Thymus (tissue), 11 donors: ENCODE results near the gene TRIL. TPM values are rescaled to one million over a fixed set of nuclear protein-coding genes. Genes with fewer than 3 reads are reported as not detected.

Experiments
- DNase-seq, 9 donors: peaks; one replicate each; pipeline ENCODE4 v3.0.0-alpha.2; 2013; ENCODE audit warnings: low spot score in 9 of 9, low read depth in 6 of 9, missing footprints in 1 of 9
- H3K27ac ChIP-seq, 2 donors: one replicate each; pipeline ENCODE4 v1.5.1; 2013; ENCODE audit warnings: control low read depth in 1 of 2, low read depth in 1 of 2, low read length in 1 of 2, mild to moderate bottlenecking in 1 of 2, moderate library complexity in 1 of 2
- H3K27me3 ChIP-seq, 2 donors: one replicate each; pipeline ENCODE4 v1.5.1; 2013; ENCODE audit warnings: low read length in 1 of 2; ENCODE audit not compliant: control insufficient read depth in 2 of 2, insufficient read depth in 1 of 2
- H3K36me3 ChIP-seq, 2 donors: one replicate each; pipeline ENCODE4 v1.5.1; 2013; ENCODE audit warnings: low read length in 1 of 2, mild to moderate bottlenecking in 1 of 2, moderate library complexity in 1 of 2; ENCODE audit not compliant: control insufficient read depth in 2 of 2, insufficient read depth in 2 of 2
- H3K4me1 ChIP-seq, 2 donors: one replicate each; pipeline ENCODE4 v1.5.1; 2013; ENCODE audit warnings: low read length in 2 of 2; ENCODE audit not compliant: control insufficient read depth in 2 of 2, insufficient read depth in 2 of 2
- H3K4me3 ChIP-seq, 2 donors: one replicate each; pipeline ENCODE4 v1.5.1; 2013; ENCODE audit warnings: low read length in 2 of 2, control low read depth in 1 of 2, mild to moderate bottlenecking in 1 of 2
- H3K9me3 ChIP-seq, 2 donors: one replicate each; pipeline ENCODE4 v1.5.1; 2013; ENCODE audit warnings: low read length in 1 of 2, mild to moderate bottlenecking in 1 of 2; ENCODE audit not compliant: control insufficient read depth in 2 of 2, insufficient read depth in 1 of 2
- WGBS: extraction: QIAGEN DNeasy Blood & Tissue Kit; methylation state at CpG from one replicate; pipeline ENCODE4 v1.1.7; 2013; 5-methylcytosine and 5-hydroxymethylcytosine counted together
- polyA plus RNA-seq: library from polyadenylated mRNA; stranded (reverse); fragments of 200-250 nt; gene quantifications from one replicate; pipeline ENCODE4 v1.2.3, GENCODE V29; 2013
- total RNA-seq: library from RNA; stranded (reverse); fragments of 120-200 nt; gene quantifications from one replicate; pipeline ENCODE4 v1.2.4, GENCODE V29; 2013
- donor health status: healthy.

TRIL gene
- total and polyA plus RNA-seq, 2 donors = 0.32 to 0.99 TPM

DNA sequence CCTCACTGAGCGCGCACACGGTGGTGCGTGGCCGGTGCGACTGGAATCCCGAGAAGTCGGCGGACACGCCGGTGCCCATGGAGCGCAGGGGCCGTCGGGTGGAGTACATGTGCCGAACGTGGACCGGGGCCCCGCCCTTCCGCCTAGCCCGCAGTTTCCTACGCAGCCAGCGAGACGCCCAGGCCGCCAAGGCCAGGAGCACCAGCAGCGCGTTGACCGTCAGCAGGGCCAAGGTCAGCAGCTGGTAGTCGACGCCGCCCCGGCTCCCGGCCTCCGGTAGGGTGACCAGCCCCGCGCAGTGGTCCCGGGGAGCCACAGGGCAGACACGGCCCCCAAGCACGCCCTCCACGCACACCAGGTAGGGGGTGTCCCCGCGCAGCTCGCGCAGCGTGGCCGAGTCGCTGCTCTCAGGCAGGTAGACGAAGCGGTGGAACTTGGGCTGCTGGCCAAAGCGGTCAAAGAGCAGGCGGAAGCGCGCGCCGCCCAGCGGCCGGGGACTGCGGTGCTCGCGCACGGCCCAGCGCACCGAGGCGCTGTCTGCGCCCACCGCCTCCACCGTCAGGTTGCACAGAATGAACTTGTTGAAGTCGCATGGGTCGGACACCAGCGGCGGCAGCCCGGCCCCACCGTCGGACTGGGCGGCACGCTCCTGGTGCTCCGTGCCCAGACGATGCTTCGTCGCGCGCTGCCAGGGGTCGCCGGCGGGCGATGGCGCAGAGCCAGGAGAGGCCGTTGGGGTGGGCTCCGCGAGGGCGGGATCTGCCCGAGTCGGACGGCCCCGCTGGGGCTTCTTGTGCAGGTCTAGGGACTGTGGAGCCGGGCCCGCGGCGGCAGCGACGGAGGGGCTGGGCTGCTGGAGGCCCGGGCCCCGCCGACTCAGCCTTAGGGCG is 2.2 kb downstream of the TRIL start:
- DNase-seq = peak in 4 of 9 donors; percentile 23 to 52 (median 46)
- WGBS = 2% methylated on average over 104 of the region's 104 CpGs
- H3K36me3 ChIP-seq = no peaks in the 10 kb centered on the region
- peaks cover 0 to 16% of the 10 kb centered on the region in 2 donors for H3K9me3 ChIP-seq
- H3K4me1 ChIP-seq = peaks cover 13 to 38% of the 10 kb centered on the region in 2 donors
- H3K27me3 ChIP-seq = peaks cover 54 to 84% of the 10 kb centered on the region in 2 donors
- peak overlapping the region; percentile 10 to 37 for H3K4me3 ChIP-seq
- no peak overlapping the region for H3K27ac ChIP-seq

DNA sequence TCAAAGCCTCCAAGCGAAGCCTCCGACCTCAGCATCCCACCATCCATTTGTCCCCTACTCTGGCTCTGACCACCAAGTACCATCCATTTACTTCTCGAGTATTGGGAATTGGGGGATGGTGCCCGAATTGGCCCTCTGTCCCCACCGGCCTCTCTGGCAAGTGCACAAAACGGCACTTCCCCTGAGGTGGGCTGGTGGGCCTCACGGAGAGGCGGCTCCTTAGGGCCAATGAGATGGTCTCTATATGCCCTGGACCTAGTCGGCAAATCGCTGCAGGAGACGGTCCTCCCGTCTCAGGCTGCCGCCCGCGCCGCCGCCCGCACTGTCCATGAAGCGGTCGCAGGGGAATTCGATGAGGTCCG is 2.8 kb downstream of the TRIL start:
- WGBS = 28% methylated on average over 22 of the region's 22 CpGs
- Histone ChIP-seq H3K36me3 (no peaks in the 10 kb centered on the region), H3K4me3 (peak overlapping the region; percentile 10 to 37), H3K9me3 (peaks cover 0 to 16% of the 10 kb centered on the region in 2 donors), H3K27ac (no peak overlapping the region), H3K4me1 (peaks cover 13 to 38% of the 10 kb centered on the region in 2 donors), H3K27me3 (peaks cover 52 to 79% of the 10 kb centered on the region in 2 donors)
- DNase-seq = no peak

DNA sequence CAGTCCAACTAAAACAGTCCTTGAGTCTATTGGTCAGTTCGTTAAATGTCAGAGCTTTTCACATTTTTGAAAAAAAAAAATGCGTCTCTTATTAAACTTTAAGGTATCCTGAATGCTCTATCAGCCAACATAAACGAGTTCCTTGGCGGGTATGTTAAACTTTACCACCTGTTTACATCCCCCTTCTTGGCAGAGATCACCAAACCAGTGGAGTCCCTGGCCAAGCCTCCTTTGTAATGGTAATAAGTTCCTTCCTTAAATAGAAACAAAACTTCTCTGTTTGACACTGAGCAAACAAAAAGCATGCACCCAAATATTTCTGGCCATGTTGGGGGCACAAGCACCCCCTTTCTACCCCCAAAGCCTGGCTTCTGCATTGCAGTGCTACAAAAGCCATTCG is 3.2 kb downstream of the TRIL start:
- peaks cover 52 to 75% of the 10 kb centered on the region in 2 donors for H3K27me3 ChIP-seq
- H3K27ac ChIP-seq = no peak overlapping the region
- no peaks in the 10 kb centered on the region for H3K36me3 ChIP-seq
- H3K4me3 ChIP-seq = no peak overlapping the region
- DNase-seq = no peak
- H3K4me1 ChIP-seq = peaks cover 13 to 38% of the 10 kb centered on the region in 2 donors
- peaks cover 0 to 16% of the 10 kb centered on the region in 2 donors for H3K9me3 ChIP-seq
- WGBS = 69% methylated on average over 5 of the region's 5 CpGs

DNA sequence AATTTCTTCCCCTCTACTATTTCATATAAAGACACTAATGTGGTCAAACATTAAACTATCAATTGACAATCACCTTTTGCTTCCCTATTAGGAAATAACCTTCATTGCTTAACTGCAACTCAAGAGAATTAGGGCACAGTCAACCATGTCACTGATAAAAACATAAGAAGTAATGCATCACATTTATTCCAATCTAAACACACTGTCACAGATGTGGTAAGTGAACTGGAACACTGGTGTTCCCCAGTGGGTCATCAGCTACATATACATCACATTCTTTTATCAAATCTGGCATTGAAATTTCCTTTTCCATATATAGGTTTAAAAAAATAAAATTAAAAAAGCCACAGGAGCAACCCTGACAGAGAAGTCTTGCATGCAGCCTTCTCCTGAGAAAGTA is 3.7 kb downstream of the TRIL start:
- Histone ChIP-seq H3K27ac (no peak overlapping the region), H3K4me1 (peaks cover 13 to 38% of the 10 kb centered on the region in 2 donors), H3K4me3 (no peak overlapping the region), H3K27me3 (peaks cover 51 to 71% of the 10 kb centered on the region in 2 donors), H3K36me3 (no peaks in the 10 kb centered on the region), H3K9me3 (peaks cover 0 to 16% of the 10 kb centered on the region in 2 donors)
- DNase-seq = no peak

DNA sequence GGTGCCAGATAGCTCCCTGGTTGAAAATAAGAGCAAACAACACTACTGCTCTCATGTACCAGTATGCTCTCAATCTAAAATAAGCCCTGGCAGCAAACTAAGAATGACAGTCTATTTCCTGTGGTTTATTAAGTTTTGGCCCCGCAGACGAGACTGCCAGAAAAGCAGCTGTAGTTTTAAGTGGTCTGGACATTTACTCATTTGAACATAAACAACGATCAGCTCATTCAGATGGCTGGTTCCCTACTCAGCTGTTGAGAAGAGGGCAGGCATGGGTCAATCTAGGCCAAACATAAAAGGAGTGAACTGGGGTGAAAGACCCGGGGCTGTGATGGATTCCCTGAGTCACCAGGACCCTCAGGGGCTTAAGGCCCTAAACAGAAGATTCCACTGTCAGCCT is 4.5 kb downstream of the TRIL start:
- 48% methylated on average over 4 of the region's 4 CpGs for WGBS
- Histone ChIP-seq H3K27me3 (peaks cover 42 to 62% of the 10 kb centered on the region in 2 donors), H3K36me3 (no peaks in the 10 kb centered on the region), H3K4me3 (no peak overlapping the region), H3K4me1 (peaks cover 13 to 34% of the 10 kb centered on the region in 2 donors), H3K27ac (no peak overlapping the region), H3K9me3 (peaks cover 0 to 14% of the 10 kb centered on the region in 2 donors)
- DNase-seq = no peak

DNA sequence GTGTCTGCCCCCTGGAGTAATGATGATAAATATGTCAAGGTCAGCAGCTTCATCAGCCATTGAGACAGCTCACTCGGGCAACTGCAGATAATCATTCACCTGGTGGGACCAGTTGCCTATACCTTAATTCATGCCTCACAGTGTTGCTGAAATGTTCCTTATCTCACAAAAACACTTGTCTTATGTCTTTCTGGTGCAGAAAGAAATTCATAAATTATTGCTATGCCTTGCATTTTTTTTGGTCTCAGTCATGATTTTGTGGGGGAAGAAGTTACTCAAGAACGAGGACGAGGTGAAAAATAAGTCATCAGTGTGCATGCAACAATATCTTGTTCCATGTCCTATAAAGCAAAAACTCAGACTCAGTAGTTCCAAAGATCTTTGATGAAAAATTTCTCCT is 16.0 kb downstream of the TRIL start:
- Histone ChIP-seq H3K36me3 (no peaks in the 10 kb centered on the region), H3K27me3 (no peaks in the 10 kb centered on the region), H3K9me3 (no peaks in the 10 kb centered on the region), H3K4me1 (no peaks in the 10 kb centered on the region), H3K27ac (no peak overlapping the region), H3K4me3 (no peak overlapping the region)
- 74% methylated on average over 3 of the region's 3 CpGs for WGBS
- no peak for DNase-seq

DNA sequence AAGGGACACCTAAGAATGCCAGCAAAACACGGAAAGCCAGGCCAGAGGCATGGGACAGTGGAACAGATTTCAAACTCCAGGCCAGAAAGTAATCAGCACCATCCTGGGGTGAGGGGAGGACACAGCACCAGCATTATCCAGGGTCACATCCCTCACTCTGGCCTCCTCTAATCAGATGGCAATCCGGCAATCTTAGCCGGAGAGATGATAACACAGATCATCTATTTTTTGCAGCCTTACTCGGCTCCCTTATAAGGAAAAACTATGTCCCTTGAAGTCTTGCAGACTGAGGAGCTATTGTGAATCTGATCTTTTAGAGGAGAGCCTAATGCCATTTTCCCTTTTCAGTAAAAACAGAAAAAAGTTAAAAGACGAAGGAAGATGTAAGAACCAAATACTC is 16.5 kb downstream of the TRIL start:
- DNase-seq = no peak

DNA sequence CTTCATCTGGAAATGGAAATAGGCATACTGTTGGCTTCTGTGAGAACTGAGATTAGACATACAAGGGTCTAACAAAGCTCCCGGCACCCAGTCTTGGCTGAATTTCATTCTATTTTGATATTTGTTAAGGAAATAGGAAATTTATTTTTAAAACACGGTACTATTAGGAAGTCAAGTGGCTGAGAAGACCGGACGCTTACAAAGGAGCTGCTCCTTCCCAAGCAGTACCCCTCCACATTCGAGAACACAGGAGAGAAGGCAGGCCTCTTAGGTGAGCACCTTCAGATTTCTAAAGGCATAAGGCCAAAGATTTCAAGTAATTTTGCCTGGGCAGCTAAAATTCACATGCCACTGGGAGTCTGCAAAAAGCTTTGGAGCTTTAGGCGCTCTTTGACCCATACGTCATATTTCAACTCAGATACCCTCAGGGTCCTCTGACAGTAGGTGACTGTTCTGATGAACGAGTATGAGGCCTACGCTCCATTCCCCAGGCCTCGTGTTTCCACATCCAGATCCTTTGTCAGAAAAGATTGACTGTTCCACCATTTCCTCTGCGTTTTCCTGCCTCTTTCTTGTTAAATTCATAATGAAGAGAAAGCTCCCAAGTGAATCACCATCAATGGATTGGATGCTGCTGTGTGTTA is 17.3 kb downstream of the TRIL start:
- 96% methylated on average over 11 of the region's 11 CpGs for WGBS
- no peaks in the 10 kb centered on the region for H3K4me1 ChIP-seq
- no peaks in the 10 kb centered on the region for H3K9me3 ChIP-seq
- no peak for DNase-seq
- H3K27ac ChIP-seq = no peak overlapping the region
- H3K36me3 ChIP-seq = no peaks in the 10 kb centered on the region
- H3K4me3 ChIP-seq = no peak overlapping the region
- no peaks in the 10 kb centered on the region for H3K27me3 ChIP-seq

More for the DNA sequence above, 16.5 kb downstream of the TRIL start:
- no peaks in the 10 kb centered on the region for H3K4me1 ChIP-seq
- WGBS = 98% methylated on average over 5 of the region's 5 CpGs
- H3K36me3 ChIP-seq = no peaks in the 10 kb centered on the region
- H3K27me3 ChIP-seq = no peaks in the 10 kb centered on the region
- H3K4me3 ChIP-seq = no peak overlapping the region
- no peak overlapping the region for H3K27ac ChIP-seq
- no peaks in the 10 kb centered on the region for H3K9me3 ChIP-seq

DNA sequence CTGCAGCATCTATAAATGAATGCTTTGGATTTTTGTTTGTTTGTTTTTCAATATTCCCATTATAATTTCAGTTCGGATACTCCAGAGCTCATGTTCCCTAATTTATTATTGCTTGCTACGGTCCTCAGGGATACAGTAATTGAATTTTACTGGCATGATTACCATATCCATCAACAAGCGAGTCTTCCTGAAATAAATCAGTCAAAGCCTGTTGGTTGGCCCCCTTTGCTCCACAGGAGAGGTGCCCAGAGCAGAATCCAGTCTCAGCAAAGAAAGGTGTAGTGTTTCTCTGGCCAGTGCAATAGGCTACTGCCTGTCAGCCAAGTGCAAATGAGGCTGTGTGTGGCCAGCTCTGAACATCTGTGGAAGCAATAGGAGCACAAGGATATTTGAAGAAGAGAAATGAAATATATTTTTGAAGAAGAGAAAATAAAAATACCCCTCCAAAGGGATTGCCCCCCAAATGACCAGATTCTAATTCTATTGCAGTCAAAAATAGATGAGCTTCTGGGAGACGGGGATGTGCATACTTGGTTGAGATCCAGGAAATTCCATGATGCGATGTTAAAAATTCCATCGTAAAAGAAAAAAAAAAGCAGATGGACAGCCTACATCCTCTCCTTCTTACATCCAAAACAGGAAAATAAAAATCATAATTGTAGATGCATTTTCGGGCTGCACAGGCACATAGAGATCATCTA is 18.1 kb downstream of the TRIL start:
- Histone ChIP-seq H3K4me3 (no peak overlapping the region), H3K27ac (no peak overlapping the region), H3K36me3 (no peaks in the 10 kb centered on the region), H3K4me1 (no peaks in the 10 kb centered on the region), H3K27me3 (no peaks in the 10 kb centered on the region), H3K9me3 (no peaks in the 10 kb centered on the region)
- no peak for DNase-seq
- WGBS = 95% methylated on average over 7 of the region's 7 CpGs
